Stimulated activated CD4-positive, alpha-beta T cell treated with anti-CD3 and anti-CD28 coated beads, Interleukin-15, amount 100 ng/mL, for 1 hour (primary cell): Measurements from ENCODE around the gene PSG1.
"Not testable (repeated sequence)": the region's sequence is repeated elsewhere in the genome, so short reads cannot be mapped to it uniquely, and the experiment has no call there.

ENCODE experiments used
- DNase-seq, 2 donors: peaks; one replicate each; pipeline ENCODE4 v3.0.0-alpha.2; 2020; ENCODE audit warnings: low read depth in 1 of 2, low spot score in 1 of 2

Gene PSG1

GRCh38 chr19:42882010-42882409 lies 2.5 kb upstream of the PSG1 start:
- DNase-seq = not testable (repeated sequence)

- not testable (repeated sequence) for DNase-seq
Measured at GRCh38 chr19:42881279-42881678, 1.8 kb upstream of the PSG1 start.

GRCh38 chr19:42880621-42881020 lies 1.1 kb upstream of the PSG1 start:
- DNase-seq = not testable (repeated sequence)

GRCh38 chr19:42876596-42876995 lies 2.9 kb downstream of the PSG1 start:
- DNase-seq = not testable (repeated sequence)

- DNase-seq = not testable (repeated sequence)
Measured at GRCh38 chr19:42875881-42876280, 3.6 kb downstream of the PSG1 start.

GRCh38 chr19:42874901-42875813 lies 4.4 kb downstream of the PSG1 start:
- DNase-seq = not testable (repeated sequence)

- not testable (repeated sequence) for DNase-seq
Measured at GRCh38 chr19:42874136-42874535, 5.4 kb downstream of the PSG1 start.

- no peak for DNase-seq
Measured at GRCh38 chr19:42872608-42873007, 6.9 kb downstream of the PSG1 start.

GRCh38 chr19:42857544-42857867 lies 22.0 kb downstream of the PSG1 start:
- no peak for DNase-seq

- not testable (repeated sequence) for DNase-seq
Measured at GRCh38 chr19:42856866-42857543, 22.5 kb downstream of the PSG1 start.

- DNase-seq = not testable (repeated sequence)
Measured at GRCh38 chr19:42854745-42855144, 24.8 kb downstream of the PSG1 start.

GRCh38 chr19:42853231-42853630 lies 26.3 kb downstream of the PSG1 start:
- DNase-seq = not testable (repeated sequence)

- not testable (repeated sequence) for DNase-seq
Measured at GRCh38 chr19:42852821-42853220, 26.7 kb downstream of the PSG1 start.

- not testable (repeated sequence) for DNase-seq
Measured at GRCh38 chr19:42851718-42852280, 27.7 kb downstream of the PSG1 start.

GRCh38 chr19:42850981-42851717 lies 28.4 kb downstream of the PSG1 start:
- no peak for DNase-seq

GRCh38 chr19:42846597-42846996 lies 32.9 kb downstream of the PSG1 start:
- DNase-seq = no peak

- not testable (repeated sequence) for DNase-seq
Measured at GRCh38 chr19:42843631-42844030, 35.9 kb downstream of the PSG1 start.

- not testable (repeated sequence) for DNase-seq
Measured at GRCh38 chr19:42832746-42833442, 46.6 kb downstream of the PSG1 start.

- not testable (repeated sequence) for DNase-seq
Measured at GRCh38 chr19:42832023-42832680, 47.4 kb downstream of the PSG1 start.
